Transverse colon (tissue), 4 donors: ENCODE data around the gene LOXL1.

Source experiments
- POLR2A ChIP-seq: fragments of 450-650 bp; IDR thresholded peaks from one replicate; pipeline ENCODE4 v1.6.1; 2016; ENCODE audit warnings: antibody characterized with exemption, mild to moderate bottlenecking, moderate library complexity
- POLR2AphosphoS5 ChIP-seq, 3 donors: sonication (generic); formaldehyde crosslinking; IDR thresholded peaks; one replicate each; pipeline ENCODE4 v1.6.1; 2016; ENCODE audit warnings: antibody characterized with exemption in 3 of 3
- TF ChIP-seq, protein P1 (sequence below), 5 experiments: fragments of 200-600 bp in 3 of 5; fragments of 450-650 bp in 2 of 5; sonication (generic) in 3 of 5; IDR thresholded peaks; 1 replicate in 2 of 5; 2 replicates in 3 of 5; pipeline ENCODE4 v1.5.1; 2016 to 2017; ENCODE audit warnings: antibody characterized with exemption in 5 of 5, inconsistent platforms in 3 of 5, mild to moderate bottlenecking in 2 of 5, moderate library complexity in 1 of 5

DNA sequence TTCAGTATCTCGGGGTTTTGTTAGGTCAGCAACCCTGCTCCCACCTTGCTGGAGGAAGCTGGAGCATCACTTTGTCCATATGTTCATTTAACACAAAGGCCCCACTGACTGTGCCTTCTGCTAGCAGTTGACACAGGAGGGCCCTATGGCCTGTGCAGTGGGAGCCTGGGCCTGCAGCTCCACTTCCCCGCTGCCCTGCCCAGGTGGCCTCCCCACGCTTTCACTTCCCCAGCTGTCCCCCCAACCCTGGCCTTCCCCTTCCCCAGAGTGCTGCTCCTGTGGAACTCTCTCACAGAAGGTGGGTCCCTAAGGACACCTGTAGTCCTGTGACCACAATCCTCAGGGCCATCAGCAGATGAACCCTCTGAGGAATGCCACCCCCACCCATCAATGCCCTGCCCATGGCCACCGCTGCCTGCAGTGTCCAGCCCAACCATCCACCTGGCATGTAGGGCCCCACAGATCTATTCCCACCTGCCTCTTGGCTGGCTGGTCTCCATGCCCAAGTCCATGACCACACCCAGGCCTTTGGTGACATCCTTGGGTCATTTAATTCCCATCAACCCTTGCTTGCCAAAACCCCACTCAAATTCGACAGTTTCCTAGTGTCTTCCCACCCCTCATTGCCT, 39.4 kb upstream of the LOXL1 start:
- TF ChIP-seq, protein P1, sequence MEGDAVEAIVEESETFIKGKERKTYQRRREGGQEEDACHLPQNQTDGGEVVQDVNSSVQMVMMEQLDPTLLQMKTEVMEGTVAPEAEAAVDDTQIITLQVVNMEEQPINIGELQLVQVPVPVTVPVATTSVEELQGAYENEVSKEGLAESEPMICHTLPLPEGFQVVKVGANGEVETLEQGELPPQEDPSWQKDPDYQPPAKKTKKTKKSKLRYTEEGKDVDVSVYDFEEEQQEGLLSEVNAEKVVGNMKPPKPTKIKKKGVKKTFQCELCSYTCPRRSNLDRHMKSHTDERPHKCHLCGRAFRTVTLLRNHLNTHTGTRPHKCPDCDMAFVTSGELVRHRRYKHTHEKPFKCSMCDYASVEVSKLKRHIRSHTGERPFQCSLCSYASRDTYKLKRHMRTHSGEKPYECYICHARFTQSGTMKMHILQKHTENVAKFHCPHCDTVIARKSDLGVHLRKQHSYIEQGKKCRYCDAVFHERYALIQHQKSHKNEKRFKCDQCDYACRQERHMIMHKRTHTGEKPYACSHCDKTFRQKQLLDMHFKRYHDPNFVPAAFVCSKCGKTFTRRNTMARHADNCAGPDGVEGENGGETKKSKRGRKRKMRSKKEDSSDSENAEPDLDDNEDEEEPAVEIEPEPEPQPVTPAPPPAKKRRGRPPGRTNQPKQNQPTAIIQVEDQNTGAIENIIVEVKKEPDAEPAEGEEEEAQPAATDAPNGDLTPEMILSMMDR (IDR thresholded peaks at IDR 0.05), result no peak
- no peak for TF ChIP-seq POLR2A
- TF ChIP-seq POLR2AphosphoS5 (IDR thresholded peaks at IDR 0.05), result no peak
